MM.1S (cell line): ENCODE data around the gene GRK1.

Experiments
- EZH2 ChIP-seq: fragments of 300-600 bp; sonication (generic); optimal IDR thresholded peaks from 2 replicates; pipeline ENCODE3; 2017; ENCODE audit warnings: low read depth, mild to moderate bottlenecking, antibody characterized with exemption, low read length, mixed read lengths
- TF ChIP-seq, protein P1 (sequence below): fragments of 300-600 bp; sonication (generic); IDR thresholded peaks from 2 replicates; pipeline ENCODE4 v1.5.1; 2016; ENCODE audit warnings: antibody characterized with exemption, low read length, mixed read lengths

DNA sequence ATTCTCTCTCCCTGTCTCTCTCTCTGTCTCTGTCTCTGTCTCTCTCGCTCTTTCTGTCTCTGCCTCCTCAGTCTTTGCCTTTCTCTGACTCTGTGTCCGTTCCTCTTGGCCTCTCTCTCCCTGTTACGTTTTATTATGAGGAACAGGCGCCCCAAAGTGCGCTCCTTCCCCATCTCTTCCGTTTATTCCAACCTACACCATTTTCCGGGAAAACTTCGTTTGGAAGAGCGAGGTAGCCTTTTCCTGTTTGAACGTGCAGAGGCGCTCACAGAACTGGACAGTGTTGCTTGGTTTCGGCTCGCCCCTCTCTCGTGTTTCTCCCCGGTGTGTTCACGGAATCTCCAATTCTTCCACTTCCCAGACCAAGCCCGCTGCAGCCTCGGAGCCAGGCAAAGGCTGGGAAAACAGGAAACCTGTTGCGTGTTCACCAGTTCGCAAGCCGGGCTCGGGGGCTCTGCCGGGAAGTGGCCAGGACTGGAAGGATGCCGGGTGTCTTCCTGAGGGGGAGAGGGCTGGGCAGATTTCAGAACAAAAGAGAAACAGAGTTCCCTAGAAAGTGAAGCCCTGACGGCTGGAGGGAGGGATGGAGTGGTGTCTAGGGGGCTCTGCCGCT, 92.6 kb downstream of the GRK1 start:
- TF ChIP-seq, protein P1, sequence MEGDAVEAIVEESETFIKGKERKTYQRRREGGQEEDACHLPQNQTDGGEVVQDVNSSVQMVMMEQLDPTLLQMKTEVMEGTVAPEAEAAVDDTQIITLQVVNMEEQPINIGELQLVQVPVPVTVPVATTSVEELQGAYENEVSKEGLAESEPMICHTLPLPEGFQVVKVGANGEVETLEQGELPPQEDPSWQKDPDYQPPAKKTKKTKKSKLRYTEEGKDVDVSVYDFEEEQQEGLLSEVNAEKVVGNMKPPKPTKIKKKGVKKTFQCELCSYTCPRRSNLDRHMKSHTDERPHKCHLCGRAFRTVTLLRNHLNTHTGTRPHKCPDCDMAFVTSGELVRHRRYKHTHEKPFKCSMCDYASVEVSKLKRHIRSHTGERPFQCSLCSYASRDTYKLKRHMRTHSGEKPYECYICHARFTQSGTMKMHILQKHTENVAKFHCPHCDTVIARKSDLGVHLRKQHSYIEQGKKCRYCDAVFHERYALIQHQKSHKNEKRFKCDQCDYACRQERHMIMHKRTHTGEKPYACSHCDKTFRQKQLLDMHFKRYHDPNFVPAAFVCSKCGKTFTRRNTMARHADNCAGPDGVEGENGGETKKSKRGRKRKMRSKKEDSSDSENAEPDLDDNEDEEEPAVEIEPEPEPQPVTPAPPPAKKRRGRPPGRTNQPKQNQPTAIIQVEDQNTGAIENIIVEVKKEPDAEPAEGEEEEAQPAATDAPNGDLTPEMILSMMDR = no peak
- TF ChIP-seq EZH2 = no peak
